NCI-H69 (cell line): Measurements from ENCODE around the gene KRTAP3-3.

Source experiments
- DNase-seq: peaks from one replicate; lab custom pipeline; 2025; lab: John Stamatoyannopoulos, UW

KRTAP3-3 gene

DNA sequence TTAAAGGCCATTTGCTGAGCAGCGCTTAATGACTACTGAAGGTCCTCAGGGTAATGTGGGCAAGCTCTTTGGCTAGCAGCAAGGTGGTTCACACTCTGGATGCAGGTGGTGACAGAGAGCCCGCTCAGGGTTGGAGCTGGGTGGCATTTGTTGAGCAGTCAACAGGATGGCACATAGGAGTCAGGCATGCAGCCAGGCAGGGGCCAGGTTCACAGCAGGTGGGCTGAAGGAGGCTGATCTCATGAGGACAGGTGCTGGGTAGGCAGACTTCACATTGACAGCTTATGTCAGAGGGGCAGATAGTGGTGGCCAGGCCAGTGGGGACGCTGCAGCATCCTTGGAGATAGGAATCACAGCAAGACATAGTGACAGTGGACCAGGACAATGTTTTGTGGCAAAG lies 10.4 kb upstream of the KRTAP3-3 start:
- DNase-seq, result peak; percentile 40

DNA sequence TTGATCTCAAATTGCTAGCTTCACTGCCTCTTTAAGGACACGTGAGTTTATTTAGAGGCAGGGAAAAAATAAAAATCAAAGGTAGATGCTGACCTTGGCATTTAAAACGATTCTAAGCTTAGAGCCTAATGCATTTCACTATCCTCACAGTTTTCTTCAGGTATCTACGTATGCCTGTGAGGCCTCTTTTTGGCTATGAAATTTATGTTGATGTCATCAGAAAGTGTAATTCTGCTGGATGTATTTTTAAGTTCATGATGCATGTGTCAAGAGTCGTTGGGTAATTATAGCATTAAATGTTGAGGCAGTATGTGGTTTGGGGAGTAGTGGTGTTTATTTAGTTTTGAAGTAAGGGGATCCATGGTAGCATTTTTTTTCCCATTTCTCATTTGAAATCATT lies 10.0 kb upstream of the KRTAP3-3 start:
- DNase-seq, result no peak

DNA sequence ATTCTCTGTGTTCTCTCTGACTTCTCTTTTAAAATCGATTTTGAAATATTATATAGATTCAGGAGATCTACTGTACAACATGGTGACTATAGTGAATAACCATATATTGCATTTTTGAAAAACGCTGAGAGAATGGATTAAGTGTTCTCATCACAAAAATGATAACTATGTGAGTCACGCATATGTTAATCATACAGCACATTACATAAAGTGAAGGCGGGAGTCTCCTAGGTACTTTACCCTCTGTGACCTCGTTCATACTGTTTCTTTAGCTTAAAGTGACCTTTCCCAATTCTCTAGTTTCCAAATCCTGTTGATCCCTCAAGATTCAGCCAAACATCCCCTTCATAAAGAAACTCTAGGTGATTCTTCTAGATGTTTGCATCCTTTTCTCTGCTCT lies 8.8 kb upstream of the KRTAP3-3 start:
- no peak for DNase-seq

DNA sequence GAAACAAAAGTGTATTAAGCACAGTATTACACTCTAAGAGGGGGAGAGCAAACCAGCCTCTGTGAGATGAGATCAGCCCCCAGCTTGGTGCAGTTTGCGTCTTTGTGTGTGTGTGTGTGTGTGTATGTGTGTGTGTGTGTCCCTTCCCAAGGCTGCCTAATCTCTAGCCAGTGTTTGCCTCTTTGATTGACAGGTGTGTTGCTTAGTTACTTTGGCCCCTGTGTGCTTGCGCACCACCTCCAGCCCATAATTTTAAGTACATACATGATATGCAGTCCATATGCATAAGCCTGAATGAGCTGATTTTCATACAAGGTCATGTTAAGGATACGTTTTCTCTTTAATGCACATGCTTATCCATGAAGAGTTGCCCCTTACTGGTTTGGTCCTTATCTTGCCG lies 7.8 kb upstream of the KRTAP3-3 start:
- no peak for DNase-seq

DNA sequence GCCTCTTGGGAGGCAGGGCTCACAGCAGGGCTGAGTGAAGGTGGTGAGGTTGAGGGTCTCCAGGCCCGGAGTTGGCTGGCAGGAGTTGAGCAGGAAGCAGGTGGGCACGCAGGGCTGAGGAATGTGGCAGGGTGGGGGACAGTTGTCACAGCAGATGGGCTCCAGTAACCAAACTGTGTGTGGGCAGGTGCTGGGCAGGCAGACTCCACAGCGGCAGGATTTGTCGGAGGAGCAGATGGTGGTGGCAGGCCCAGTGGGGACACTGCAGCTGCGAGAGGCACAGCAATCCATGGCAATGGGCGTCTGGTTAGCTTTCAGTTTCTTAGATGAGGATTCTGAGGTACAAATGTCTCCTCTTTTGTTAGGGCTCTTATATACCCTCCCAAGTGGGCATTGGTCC lies 5.6 kb upstream of the KRTAP3-3 start, which contains the start of gene KRTAP3-2:
TSS of gene KRTAP3-2 (minus strand) at position 344 of the 400 bp plus-strand sequence. CDS start at position 291, 53 bp downstream.
- peak; percentile 35 for DNase-seq

DNA sequence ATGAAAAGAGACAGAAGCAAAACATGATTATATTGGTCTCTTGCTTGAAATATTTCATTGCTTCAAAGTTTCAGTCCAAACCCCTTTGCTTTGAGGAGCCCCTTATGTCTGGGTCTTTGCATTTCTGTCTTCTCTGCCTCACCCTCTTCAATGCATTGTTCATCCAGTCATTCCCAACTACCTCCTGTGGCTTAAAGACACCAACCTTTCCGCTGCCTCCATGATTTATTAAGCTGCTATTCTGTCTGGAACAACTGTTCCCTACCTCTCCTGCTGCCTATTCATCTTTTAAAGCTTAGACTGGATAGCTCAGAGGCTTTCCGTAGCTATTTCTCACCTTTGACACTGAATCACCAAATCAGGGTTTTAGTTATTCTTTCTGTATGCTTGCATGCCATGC lies 3.4 kb upstream of the KRTAP3-3 start:
- DNase-seq, result peak; percentile 14

DNA sequence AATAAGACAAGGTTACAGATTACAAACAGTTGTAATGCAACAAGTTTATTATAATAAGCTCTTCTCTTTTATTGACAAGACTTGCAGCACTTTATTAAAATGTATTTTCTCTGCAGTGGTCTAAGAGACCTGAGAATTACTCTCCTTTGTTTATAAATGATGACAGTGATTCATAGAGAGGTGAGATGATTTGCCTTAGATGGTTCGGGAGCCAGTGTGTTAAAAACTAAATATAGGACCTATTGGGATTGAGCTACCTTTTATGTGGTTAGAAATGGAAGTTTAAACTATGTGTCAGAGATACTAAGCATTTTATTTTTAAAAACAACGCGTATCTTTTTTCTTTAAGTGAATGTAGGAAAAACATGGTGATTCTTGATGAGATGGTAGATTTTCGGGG lies 2.9 kb upstream of the KRTAP3-3 start:
- DNase-seq, result no peak

DNA sequence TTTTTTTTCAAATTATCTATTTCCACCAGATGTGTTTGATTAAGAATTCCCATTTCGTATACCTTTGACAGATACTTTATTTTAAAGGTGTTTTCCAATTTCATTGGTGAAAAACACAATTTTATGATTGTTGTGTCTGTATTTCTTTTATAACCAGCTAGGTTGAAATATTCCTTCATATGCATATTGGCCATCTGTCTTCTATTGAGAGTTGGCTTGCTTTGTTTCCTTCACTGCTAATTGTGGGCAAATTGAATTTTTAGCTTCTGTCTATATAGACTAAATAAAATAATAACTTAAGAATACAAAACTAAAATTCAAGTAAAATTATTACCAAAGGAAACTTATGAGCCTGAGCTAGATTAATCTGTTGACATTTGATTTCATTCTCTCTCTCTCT lies 1.2 kb upstream of the KRTAP3-3 start:
- no peak for DNase-seq

DNA sequence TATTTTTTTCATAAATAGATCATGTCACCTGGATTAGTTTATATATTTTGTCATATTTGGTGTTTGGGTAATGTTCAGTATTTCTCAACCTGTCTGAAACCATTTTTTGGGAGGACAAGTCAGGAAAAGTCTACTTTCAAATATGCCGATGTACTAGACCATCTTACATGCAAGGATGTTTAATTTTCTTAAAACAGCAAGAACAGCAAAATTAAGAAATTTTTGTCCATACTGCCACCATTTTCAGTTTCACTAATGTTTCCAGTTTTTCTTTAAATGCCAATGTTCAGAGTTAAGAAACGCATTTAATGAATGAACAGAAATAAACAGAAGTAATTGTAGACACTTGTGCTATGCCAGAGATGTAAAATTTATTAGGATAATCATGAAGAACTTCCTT lies 880 bp downstream of the KRTAP3-3 start:
- no peak for DNase-seq

DNA sequence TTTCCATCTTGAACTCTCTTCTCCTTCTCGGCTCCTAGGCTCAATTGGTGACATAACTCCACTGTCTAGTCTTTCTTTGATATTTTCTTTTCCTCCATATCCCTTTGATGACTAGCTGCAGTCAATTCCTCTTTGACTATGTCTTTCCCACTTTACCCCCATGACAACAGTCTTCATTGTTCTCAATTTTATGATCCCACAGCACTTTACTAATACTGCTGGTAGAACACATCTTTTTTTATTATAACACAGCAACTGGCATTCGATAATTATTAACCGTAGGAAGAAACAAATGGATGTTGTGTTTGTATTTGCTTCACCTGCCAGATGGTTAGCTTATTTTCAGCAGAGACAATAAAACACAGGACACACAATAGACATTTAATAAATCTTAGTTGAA lies 1.3 kb downstream of the KRTAP3-3 start:
- peak; percentile 6 for DNase-seq

DNA sequence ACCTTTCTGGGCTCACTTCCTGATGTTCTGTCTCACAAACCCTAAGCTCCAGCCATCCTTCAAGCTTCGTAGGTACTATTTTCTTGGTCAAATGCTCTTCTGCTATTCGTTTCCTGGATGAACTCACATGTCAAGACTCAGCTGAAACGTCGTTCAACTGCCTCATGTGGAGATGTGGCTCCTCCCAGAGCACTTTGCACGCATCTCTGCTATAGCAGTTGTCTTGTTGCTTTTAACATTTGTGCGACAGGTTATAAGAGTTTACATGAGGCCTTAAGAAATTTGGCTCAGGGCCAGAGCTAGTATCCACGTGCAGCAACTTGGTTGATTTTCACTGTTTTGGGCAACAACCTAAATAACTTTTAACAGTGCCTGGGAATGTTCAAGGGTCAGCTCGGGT lies 7.0 kb downstream of the KRTAP3-3 start:
- DNase-seq, result no peak

DNA sequence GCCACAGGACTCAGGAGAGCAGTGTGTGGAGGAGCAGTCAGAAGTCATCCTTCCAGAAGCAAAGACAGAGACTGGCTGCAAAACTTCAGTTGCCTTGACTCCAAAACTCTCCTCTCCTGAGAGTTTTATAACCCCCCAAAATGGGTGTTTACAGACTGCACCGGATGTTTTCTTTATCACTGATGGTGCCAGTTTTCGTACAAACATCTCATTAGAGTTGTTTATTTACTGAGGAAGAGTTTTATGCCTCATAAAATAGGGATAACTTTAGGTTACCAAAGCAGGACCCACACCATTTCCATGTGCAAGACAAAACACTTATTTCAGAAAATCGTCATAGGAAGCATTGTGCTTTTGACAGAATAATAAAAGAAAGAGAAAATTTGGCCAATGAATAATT lies 9.7 kb downstream of the KRTAP3-3 start, which contains the start of gene KRT40:
TSS of gene KRT40 (minus strand) at position 101 of the 400 bp plus-strand sequence. CDS start at position 48, 53 bp downstream.
- no peak for DNase-seq

DNA sequence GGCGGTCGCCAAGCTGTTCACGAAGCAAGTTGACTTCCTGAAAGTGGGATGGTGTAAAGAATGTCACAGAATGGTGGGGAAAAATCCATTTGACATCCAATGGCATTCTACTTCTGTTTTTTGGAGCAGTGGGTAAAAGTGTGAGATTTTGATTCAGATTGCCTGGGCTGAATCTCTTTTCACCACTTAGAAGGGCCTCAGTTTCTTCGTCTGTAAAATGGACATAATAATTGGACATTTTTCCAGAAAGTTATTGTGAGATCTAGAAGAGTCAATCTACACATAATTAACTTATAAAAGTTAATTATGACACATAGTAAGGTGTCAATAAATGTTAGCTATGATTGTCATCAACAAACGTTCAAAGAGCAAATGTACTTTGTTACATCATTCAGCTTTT lies 12.8 kb downstream of the KRTAP3-3 start:
- DNase-seq, result no peak

DNA sequence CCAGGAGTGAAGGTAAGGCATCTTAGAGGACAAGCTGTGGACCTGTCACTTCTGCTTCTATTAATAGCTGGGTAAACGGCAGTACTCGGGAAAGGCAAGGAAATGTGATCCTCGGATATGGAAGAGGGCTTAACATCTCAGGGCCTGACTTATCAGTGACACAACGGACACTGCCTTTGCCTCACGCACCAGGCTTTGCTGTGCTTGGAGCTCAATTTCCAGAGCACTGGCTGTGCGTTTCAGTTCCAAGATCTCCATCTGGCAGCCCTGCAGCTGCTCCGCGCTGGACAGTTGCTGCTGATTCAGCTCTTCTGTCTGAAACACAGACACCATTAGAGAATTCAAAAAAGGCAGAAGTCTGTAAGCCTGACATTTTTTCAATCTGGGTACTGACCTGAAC lies 13.4 kb downstream of the KRTAP3-3 start:
- DNase-seq, result no peak

DNA sequence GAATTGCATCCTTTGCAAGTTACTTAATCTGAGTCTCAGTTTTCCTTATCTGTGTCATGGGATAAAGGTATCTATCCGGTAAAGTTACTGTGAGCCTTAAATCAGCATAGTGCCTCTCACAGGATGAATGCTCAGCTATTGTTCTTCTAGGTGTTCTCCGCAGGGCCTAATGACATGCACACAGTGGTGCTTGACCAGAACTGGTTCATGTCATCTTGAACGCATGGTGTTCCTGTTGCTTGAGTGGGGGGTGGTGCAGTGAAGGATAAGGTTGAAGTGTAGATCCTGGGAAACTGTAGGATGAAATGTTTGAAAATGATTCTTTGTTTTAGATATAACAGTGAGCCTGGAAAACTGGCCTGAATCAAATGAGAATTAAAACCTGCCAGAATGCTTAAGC lies 13.8 kb downstream of the KRTAP3-3 start:
- DNase-seq, result no peak

DNA sequence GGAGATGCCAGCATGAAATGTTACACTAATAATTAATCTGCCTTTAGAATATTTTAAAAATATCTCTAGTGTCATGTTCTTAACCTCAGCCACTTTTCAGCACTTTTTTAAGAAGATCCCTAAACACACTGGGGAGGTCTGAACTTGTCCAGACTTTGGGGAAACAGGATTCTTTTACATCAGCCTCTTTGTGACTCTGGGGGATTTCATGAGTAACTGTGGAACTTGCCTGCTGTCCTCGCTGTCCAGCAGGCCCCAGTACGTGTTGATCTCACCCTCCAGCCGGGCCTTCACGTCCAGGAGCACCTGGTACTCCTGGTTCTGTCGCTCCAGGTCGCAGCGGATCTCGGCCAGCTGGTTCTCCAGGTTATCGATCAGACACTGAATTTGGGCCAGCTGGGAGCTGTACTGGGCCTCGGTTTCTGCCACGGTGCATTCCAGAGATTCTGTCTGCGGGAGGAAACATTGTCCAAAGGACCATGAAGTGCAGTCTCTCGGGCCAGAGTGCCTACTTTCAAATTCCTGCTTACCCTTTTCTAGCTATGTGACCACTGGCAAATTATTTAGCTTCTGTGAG lies 15.3 kb downstream of the KRTAP3-3 start:
- no peak for DNase-seq

DNA sequence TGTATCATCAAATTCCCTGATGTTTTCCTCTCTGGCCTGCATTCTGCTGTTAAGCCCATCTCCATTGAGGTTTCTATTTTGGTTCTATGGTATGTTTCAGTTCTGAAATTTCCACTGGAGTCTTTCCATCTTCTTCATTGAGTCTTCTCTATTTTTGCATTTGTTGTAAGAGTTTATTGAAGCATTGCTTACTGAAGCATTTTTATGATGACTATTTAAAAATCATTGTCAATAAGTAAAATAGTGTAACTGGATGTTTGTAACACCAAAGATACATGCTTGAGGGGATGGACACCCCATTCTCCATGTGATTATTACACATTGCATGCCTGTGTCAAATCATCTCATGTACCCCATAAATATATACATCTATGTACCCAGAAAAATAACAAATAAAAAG lies 18.4 kb downstream of the KRTAP3-3 start:
- no peak for DNase-seq

DNA sequence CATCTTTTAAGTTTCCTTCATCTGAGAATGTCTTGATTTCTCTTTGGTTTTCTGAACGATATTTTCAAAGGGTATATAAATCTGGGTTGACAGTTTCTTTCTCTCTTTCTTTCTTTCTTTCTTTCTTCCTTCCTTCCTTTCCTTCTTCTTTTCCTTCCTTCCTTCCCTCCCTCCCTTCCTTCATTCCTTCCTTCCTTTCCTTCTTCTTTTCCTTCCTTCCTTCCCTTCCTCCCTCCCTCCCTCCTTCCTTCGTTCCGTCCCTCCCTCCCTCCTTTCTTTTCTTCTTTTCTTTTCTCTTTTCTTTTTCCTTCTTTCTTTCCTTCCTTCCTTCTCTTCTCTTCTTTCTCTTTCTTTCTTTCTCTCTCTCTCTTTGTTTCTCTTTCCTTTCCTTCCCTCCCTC lies 19.6 kb downstream of the KRTAP3-3 start:
- DNase-seq, result no peak

DNA sequence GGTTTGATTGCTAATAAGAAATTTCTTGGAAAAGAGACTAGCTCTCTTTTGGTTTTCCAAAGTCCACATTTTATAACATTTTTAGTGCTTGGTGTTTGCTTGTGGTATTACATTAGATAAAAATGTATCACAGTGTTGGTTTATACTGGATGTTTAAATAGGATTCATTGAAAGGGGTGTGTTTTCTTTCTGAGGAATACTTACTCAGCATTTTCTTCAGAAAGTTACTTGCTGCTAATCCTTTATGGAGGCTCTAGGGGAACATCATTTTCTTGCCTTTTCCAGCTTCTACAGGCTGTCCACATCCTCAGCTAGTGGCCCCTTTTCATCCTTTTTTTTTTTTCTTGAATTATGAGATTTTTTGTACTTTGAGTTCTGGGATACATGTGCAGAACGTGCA lies 26.4 kb downstream of the KRTAP3-3 start:
- DNase-seq, result no peak

DNA sequence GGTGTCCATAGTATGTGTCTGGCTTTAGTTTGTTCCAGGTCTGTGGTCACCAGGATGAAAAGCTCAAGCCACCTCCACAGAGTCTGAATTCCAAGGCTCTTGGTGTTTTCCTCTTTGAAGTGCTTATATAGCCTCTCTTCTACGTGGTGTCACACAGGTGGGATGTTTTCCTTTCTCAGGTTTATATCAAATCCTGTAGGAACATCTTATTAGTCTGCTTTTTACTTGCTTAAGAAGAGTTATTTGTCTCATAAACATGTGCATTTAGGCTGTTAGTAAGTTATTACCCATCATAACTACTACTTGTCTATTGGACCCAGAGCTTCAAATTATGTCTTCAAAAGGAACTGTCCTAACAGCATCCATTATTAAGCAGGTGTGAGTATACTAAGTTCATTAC lies 27.1 kb downstream of the KRTAP3-3 start, which contains the start of gene KRT39:
TSS of gene KRT39 (minus strand) at position 101 of the 400 bp plus-strand sequence. CDS start at position 9, 92 bp downstream.
- DNase-seq, result no peak

DNA sequence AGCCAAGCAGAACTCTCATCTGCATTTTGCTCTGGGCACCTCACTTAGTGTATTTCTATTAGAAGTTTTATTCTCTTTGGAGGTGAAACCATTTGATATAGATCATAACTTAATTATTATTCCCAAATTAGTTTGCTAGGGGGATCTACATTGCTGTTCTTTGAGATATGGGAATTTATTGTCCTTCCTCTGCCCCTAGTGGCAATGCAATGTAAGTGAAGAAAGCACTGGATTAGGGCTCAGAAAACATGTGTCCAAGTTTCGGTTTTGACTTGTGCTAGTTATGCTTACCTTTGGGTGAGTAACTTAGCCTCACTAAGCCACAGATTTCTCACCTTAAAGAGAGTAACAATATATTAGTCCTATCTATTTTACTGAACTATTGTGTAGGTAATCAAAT lies 30.1 kb downstream of the KRTAP3-3 start:
- peak; percentile 37 for DNase-seq

DNA sequence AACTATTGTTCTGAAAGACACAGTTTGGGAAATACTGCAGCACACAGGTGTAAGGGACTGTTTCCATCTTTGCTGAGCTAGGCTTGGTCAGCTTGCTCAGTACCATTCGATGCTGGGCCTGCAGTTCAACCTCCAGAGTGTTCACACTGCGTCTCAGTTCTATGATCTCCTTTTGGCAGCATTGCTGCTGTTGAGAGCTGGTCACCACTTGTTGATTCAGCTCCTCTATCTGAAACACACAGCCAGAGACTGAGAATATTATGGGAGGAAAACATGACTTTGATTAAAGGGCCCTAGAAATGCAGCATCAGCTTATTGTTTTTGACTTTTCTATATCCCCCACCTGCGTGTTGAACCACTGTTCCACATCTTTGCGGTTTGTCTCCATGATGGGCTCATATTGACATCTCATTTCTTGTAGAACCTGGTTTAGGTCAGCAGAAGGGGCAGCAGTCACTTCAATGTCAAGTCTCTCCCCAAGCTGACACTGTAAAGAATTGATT lies 31.9 kb downstream of the KRTAP3-3 start:
- DNase-seq, result no peak

DNA sequence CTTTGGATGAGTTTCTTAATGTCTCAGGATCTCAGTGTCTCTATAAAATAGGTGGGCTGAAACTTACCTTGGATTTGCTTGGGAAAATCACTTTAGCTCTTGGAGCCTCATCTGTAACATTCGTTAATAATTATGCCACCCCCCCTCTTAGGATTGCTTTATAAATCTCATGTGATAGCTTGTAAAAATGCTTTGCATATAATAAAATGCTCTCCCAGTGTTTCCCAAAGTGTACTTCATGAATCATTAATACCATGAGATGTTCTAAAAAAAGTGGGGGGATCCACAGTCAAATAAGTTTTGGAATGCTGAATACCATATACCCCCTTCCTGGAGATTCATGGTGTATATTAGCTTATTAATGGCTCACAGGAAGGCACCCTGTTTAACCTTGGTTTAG lies 32.4 kb downstream of the KRTAP3-3 start:
- no peak for DNase-seq

DNA sequence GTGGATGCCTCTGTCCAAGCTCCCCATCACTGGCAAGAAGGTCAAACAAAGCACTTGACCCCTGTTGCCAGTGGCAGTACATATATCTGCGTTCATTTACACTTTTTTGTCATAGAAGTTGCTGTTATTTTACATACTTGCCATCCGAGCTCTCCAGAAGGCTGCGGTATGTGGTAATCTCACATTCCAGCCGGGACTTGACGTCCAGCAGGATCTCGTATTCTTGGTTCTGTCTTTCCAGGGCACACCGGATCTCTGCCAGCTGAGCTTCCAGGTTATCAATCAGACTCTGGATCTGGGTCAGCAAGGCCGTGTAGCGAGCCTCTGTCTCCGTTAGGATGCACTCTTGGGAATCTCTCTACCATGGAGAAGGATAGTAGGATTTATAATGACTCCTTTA lies 33.8 kb downstream of the KRTAP3-3 start:
- no peak for DNase-seq
